Mesendoderm (in vitro differentiated cells): Measurements from ENCODE around the gene OR5H15.
"Not testable (repeated sequence)": the region's sequence is repeated elsewhere in the genome, so short reads cannot be mapped to it uniquely, and the experiment has no call there.

Source experiments
- DNase-seq: peaks from one replicate; pipeline ENCODE4 v3.0.0; 2013
- H2AK5ac ChIP-seq: 2 replicates; pipeline ENCODE4 v1.6.1; 2013; ENCODE audit warnings: low read length, inconsistent platforms
- H2BK120ac ChIP-seq: 2 replicates; pipeline ENCODE4 v1.6.1; 2013; ENCODE audit warnings: low read depth, mild to moderate bottlenecking, low read length, moderate library complexity, mixed read lengths
- H2BK15ac ChIP-seq: replicated peaks from 2 replicates; pipeline ENCODE4 v1.6.1; 2013; ENCODE audit warnings: low read depth, mild to moderate bottlenecking, moderate library complexity
- H2BK5ac ChIP-seq: 2 replicates; pipeline ENCODE4 v1.6.1; 2013; ENCODE audit warnings: low read length, inconsistent platforms
- H3K18ac ChIP-seq: 2 replicates; pipeline ENCODE4 v1.6.1; 2013; ENCODE audit warnings: mild to moderate bottlenecking, low read length, mixed read lengths
- H3K23ac ChIP-seq: one replicate; pipeline ENCODE4 v1.6.1; 2013; ENCODE audit warnings: low read length
- H3K27ac ChIP-seq: 2 replicates; pipeline ENCODE4 v1.5.1; 2013; ENCODE audit warnings: low read depth, mild to moderate bottlenecking, inconsistent platforms, low read length, moderate library complexity
- H3K27me3 ChIP-seq: 2 replicates; pipeline ENCODE4 v1.6.1; 2013; ENCODE audit warnings: low read length, control low read depth, mild to moderate bottlenecking, inconsistent platforms; ENCODE audit not compliant: insufficient read depth, poor library complexity
- H3K36me3 ChIP-seq: 2 replicates; pipeline ENCODE4 v1.6.1; 2013; ENCODE audit warnings: low read length, inconsistent platforms; ENCODE audit not compliant: control insufficient read depth, insufficient read depth
- H3K4ac ChIP-seq: one replicate; pipeline ENCODE4 v1.6.1; 2013; ENCODE audit warnings: low read depth, mild to moderate bottlenecking, low read length, moderate library complexity
- H3K4me1 ChIP-seq: 2 replicates; pipeline ENCODE4 v1.6.1; 2013; ENCODE audit warnings: low read depth, low read length, inconsistent platforms; ENCODE audit not compliant: control insufficient read depth
- H3K4me2 ChIP-seq: 2 replicates; pipeline ENCODE4 v1.6.1; 2013; ENCODE audit warnings: low read length
- H3K4me3 ChIP-seq: 2 replicates; pipeline ENCODE4 v1.5.1; 2013; ENCODE audit warnings: mild to moderate bottlenecking, low read length
- H3K56ac ChIP-seq: one replicate; pipeline ENCODE4 v1.6.1; 2013; ENCODE audit warnings: low read length
- H3K79me1 ChIP-seq: 2 replicates; pipeline ENCODE4 v1.6.1; 2013; ENCODE audit warnings: low read length, inconsistent platforms
- H3K79me2 ChIP-seq: 2 replicates; pipeline ENCODE4 v1.6.1; 2013; ENCODE audit warnings: mild to moderate bottlenecking, low read length; ENCODE audit not compliant: control insufficient read depth, insufficient read depth
- H3K9ac ChIP-seq: 2 replicates; pipeline ENCODE4 v1.6.1; 2013; ENCODE audit warnings: low read length, inconsistent platforms
- H4K5ac ChIP-seq: one replicate; pipeline ENCODE4 v1.6.1; 2013; ENCODE audit warnings: low read length
- H4K8ac ChIP-seq: one replicate; pipeline ENCODE4 v1.6.1; 2013; ENCODE audit warnings: low read depth, mild to moderate bottlenecking, control low read depth, low read length, moderate library complexity
- WGBS: extraction: QIAGEN DNeasy Blood & Tissue Kit; methylation state at CpG from one replicate; pipeline ENCODE4 v1.1.7; 2013; ENCODE audit warnings: low lambda C conversion rate, missing lambda C conversion rate; ENCODE audit not compliant: insufficient coverage; ENCODE audit errors: extremely low coverage; 5-methylcytosine and 5-hydroxymethylcytosine counted together

Gene OR5H15

GRCh38 chr3:98148751-98149150 lies 17.7 kb upstream of the OR5H15 start:
- Histone ChIP-seq H3K27me3 (no peaks in the 10 kb centered on the region), H3K56ac (no peak overlapping the region), H3K18ac (no peak overlapping the region), H4K5ac (no peak overlapping the region), H2BK120ac (no peak overlapping the region), H3K4me1 (no peaks in the 10 kb centered on the region), H2AK5ac (no peak overlapping the region), H2BK5ac (no peak overlapping the region), H3K4ac (no peak overlapping the region), H2BK15ac (no peak overlapping the region), H4K8ac (no peak overlapping the region), H3K79me2 (no peaks in the 10 kb centered on the region), H3K4me2 (no peak overlapping the region), H3K79me1 (no peaks in the 10 kb centered on the region), H3K9ac (no peak overlapping the region), H3K27ac (no peak overlapping the region), H3K23ac (no peak overlapping the region), H3K36me3 (no peaks in the 10 kb centered on the region), H3K4me3 (no peak overlapping the region)
- no peak for DNase-seq
- WGBS, result no CpG with 5 or more reads among the region's 3 CpGs

DNA sequence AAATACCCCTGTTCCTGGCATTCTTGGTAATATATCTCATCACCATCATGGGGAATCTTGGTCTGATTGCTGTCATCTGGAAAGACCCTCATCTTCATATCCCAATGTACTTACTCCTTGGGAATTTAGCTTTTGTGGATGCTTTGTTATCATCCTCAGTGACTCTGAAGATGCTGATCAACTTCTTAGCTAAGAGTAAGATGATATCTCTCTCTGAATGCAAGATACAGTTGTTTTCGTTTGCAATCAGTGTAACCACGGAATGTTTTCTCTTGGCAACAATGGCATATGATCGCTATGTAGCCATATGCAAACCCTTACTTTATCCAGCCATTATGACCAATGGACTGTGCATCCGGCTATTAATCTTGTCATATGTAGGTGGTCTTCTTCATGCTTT lies 17.0 kb upstream of the OR5H15 start:
- not testable (repeated sequence) for H3K9ac ChIP-seq

DNA sequence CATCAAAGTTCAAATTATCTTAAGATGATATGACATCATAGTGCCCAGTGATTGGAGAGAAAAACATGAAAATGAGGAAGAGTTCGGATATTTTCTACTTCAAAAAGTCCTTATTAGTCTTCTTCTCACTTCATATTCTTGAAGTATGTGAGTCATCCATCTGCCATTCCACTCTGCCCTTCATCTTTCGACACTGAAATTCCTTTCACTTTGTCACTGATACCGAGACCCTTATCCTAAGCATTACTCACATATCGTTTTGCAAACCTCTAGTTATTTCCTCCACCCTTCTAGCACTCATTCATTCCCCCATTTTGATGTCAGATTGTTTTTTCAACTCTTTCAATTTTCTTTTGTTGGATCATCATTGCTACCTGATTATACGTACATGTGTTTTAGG lies 15.3 kb upstream of the OR5H15 start:
- Histone ChIP-seq H2BK15ac (no peak overlapping the region), H3K56ac (no peak overlapping the region), H2BK120ac (no peak overlapping the region), H3K27ac (no peak overlapping the region), H3K4me3 (no peak overlapping the region), H4K5ac (no peak overlapping the region), H3K23ac (no peak overlapping the region), H4K8ac (no peak overlapping the region), H3K4ac (no peak overlapping the region), H3K79me2 (no peaks in the 10 kb centered on the region), H2AK5ac (no peak overlapping the region), H3K27me3 (no peaks in the 10 kb centered on the region), H3K79me1 (no peaks in the 10 kb centered on the region), H2BK5ac (no peak overlapping the region), H3K18ac (no peak overlapping the region), H3K36me3 (no peaks in the 10 kb centered on the region), H3K4me1 (no peaks in the 10 kb centered on the region), H3K9ac (no peak overlapping the region), H3K4me2 (no peak overlapping the region)
- WGBS, result no CpG with 5 or more reads among the region's 5 CpGs
- peak; percentile 40 for DNase-seq

More for the DNA sequence above, 17.0 kb upstream of the OR5H15 start:
- H2BK5ac ChIP-seq, H3K36me3 ChIP-seq, H4K5ac ChIP-seq, H3K56ac ChIP-seq, H3K4me3 ChIP-seq, H3K18ac ChIP-seq, H3K79me1 ChIP-seq, H3K23ac ChIP-seq, DNase-seq, H3K4ac ChIP-seq, H3K27me3 ChIP-seq, H3K79me2 ChIP-seq, H2BK15ac ChIP-seq, H3K27ac ChIP-seq, H3K4me1 ChIP-seq, H3K4me2 ChIP-seq, H4K8ac ChIP-seq, H2AK5ac ChIP-seq, H2BK120ac ChIP-seq: not testable (repeated sequence)
- no CpG with 5 or more reads among the region's 4 CpGs for WGBS

DNA sequence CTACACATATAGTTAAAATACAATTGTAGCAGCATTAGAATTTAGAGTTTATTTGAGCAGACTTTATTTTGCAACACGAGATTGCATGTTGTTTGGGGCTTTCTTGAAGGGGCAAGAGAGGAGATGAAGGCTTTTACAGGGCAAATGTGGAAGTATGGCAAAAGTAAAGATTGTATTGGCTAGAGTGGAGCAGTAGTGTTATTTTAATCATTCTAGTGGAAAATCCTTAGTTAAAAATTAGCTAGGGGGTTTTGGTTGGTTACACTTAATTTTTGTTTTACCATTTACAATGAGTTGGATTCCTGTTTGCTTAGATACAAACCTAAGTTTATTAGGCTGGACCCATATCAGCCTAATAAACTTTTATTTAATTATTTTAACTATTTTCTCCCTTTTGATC lies 4.6 kb downstream of the OR5H15 start:
- Histone ChIP-seq H3K18ac (no peak overlapping the region), H4K5ac (no peak overlapping the region), H2BK5ac (no peak overlapping the region), H3K27ac (no peak overlapping the region), H2BK120ac (no peak overlapping the region), H3K79me2 (no peaks in the 10 kb centered on the region), H3K4ac (no peak overlapping the region), H3K4me2 (no peak overlapping the region), H2AK5ac (no peak overlapping the region), H3K9ac (no peak overlapping the region), H2BK15ac (no peak overlapping the region), H3K27me3 (no peaks in the 10 kb centered on the region), H4K8ac (no peak overlapping the region), H3K79me1 (no peaks in the 10 kb centered on the region), H3K56ac (no peak overlapping the region), H3K4me1 (no peaks in the 10 kb centered on the region), H3K36me3 (no peaks in the 10 kb centered on the region), H3K23ac (no peak overlapping the region), H3K4me3 (no peak overlapping the region)
- DNase-seq, result no peak
- no CpG with 5 or more reads among the region's 1 CpG for WGBS

DNA sequence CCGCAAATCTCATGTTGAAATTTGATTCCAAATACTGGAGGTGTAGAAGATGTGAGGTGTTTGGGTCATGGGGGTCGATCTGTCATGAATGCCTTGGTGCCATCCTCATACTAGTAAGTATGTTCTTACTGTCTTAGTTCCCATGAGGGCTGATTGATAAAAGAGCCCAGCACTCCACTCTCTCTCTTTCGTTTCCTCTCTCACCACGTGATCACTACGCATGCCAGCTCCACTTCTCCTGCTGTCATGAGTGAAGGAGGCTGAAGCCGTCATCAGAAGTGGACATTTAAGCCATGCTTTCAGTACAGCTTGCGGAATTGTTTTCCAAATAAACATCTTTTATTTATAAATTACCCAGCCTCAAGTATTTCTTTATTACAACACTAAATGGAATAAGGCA lies 6.1 kb downstream of the OR5H15 start:
- Histone ChIP-seq H4K8ac (no peak overlapping the region), H3K79me1 (no peaks in the 10 kb centered on the region), H3K23ac (no peak overlapping the region), H3K79me2 (no peaks in the 10 kb centered on the region), H3K9ac (no peak overlapping the region), H3K27me3 (no peaks in the 10 kb centered on the region), H3K4ac (no peak overlapping the region), H2BK15ac (no peak overlapping the region), H3K18ac (no peak overlapping the region), H3K4me1 (no peaks in the 10 kb centered on the region), H3K4me2 (no peak overlapping the region), H4K5ac (no peak overlapping the region), H2BK120ac (no peak overlapping the region), H3K27ac (no peak overlapping the region), H3K4me3 (no peak overlapping the region), H3K36me3 (no peaks in the 10 kb centered on the region), H2AK5ac (no peak overlapping the region), H3K56ac (no peak overlapping the region), H2BK5ac (no peak overlapping the region)
- DNase-seq, result no peak
- no CpG with 5 or more reads among the region's 7 CpGs for WGBS

DNA sequence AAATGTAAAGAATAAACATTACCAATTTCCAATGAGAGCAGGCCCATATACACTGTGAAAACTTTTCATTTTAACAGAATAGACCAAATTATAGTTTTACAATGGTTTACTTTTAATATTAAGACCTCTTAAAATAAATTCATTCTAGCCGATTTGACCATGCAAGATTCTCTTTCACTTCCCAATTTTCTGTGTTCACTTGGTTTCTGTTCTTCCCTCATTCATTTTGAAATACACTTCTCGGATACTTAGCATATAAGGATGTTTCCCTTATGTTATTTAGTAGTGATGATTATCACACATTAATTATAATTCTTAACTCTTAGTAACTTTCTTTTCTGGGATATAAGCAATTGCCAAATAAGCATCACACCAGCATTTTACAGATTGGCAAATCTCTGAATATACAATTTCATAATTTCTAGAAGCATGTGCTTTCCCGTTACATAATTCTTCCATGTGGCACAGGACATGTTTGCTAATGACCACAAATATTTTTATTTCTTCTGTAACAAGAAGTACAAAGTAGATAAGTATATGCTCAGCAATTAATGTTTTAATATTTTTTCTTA lies 13.9 kb downstream of the OR5H15 start:
- H3K4me2 ChIP-seq, result no peak overlapping the region
- no peak for DNase-seq
- H3K18ac ChIP-seq, result no peak overlapping the region
- H3K27me3 ChIP-seq, result no peaks in the 10 kb centered on the region
- H3K4me1 ChIP-seq, result no peaks in the 10 kb centered on the region
- H3K36me3 ChIP-seq, result no peaks in the 10 kb centered on the region
- no peak overlapping the region for H3K27ac ChIP-seq
- no peak overlapping the region for H3K56ac ChIP-seq
- no peak overlapping the region for H3K4me3 ChIP-seq
- H4K5ac ChIP-seq, result no peak overlapping the region
- no peak overlapping the region for H3K23ac ChIP-seq
- no peak overlapping the region for H2BK5ac ChIP-seq
- H3K9ac ChIP-seq, result no peak overlapping the region
- no peak overlapping the region for H3K4ac ChIP-seq
- no peak overlapping the region for H2BK15ac ChIP-seq
- H3K79me1 ChIP-seq, result no peaks in the 10 kb centered on the region
- no peak overlapping the region for H2BK120ac ChIP-seq
- no peak overlapping the region for H4K8ac ChIP-seq
- WGBS, result no CpG with 5 or more reads among the region's 3 CpGs
- H3K79me2 ChIP-seq, result no peaks in the 10 kb centered on the region
- no peak overlapping the region for H2AK5ac ChIP-seq
